GM12801 (cell line): ENCODE data around the gene ABAT.

Source experiments
- TF ChIP-seq, protein P1 (sequence below): IDR thresholded peaks from one replicate; pipeline ENCODE4 v1.5.1; 2011; ENCODE audit warnings: control low read depth; ENCODE audit not compliant: insufficient read length; ENCODE audit errors: extremely low read depth

ABAT gene

DNA sequence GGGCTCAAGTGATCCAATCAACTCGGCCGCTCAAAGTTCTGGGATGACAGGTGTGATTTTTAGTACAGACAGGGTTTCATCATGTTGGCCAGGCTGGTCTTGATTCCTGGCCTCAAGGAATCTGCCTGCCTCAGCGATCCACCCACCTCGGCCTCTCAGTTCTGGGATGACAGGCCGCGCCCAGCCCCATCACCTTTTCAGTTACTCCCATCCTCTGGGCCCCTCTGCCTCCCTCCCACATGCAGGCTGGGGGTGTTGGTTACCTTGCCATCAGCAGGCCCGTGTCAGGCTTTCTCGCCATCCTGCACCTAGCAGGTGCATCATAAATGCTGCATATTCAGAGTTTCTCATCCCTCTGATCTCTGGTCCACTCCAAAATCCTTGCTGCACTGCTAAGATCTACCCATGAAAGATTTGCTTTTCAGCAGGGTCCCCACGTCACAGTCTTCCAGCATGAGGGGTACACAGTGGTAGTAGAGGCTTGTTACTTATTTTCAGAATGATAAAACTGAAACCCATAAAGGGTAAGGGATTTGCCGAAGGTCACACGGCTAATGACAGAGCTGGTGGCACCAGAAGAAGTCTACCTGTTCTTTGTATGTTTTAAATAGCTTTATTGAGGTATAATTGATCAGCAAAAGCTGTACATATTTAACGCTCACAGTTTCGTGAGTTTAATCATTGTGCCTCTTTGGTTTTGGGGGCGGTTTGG lies 139.8 kb downstream of the ABAT start:
- TF ChIP-seq, protein P1, sequence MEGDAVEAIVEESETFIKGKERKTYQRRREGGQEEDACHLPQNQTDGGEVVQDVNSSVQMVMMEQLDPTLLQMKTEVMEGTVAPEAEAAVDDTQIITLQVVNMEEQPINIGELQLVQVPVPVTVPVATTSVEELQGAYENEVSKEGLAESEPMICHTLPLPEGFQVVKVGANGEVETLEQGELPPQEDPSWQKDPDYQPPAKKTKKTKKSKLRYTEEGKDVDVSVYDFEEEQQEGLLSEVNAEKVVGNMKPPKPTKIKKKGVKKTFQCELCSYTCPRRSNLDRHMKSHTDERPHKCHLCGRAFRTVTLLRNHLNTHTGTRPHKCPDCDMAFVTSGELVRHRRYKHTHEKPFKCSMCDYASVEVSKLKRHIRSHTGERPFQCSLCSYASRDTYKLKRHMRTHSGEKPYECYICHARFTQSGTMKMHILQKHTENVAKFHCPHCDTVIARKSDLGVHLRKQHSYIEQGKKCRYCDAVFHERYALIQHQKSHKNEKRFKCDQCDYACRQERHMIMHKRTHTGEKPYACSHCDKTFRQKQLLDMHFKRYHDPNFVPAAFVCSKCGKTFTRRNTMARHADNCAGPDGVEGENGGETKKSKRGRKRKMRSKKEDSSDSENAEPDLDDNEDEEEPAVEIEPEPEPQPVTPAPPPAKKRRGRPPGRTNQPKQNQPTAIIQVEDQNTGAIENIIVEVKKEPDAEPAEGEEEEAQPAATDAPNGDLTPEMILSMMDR, result no peak

DNA sequence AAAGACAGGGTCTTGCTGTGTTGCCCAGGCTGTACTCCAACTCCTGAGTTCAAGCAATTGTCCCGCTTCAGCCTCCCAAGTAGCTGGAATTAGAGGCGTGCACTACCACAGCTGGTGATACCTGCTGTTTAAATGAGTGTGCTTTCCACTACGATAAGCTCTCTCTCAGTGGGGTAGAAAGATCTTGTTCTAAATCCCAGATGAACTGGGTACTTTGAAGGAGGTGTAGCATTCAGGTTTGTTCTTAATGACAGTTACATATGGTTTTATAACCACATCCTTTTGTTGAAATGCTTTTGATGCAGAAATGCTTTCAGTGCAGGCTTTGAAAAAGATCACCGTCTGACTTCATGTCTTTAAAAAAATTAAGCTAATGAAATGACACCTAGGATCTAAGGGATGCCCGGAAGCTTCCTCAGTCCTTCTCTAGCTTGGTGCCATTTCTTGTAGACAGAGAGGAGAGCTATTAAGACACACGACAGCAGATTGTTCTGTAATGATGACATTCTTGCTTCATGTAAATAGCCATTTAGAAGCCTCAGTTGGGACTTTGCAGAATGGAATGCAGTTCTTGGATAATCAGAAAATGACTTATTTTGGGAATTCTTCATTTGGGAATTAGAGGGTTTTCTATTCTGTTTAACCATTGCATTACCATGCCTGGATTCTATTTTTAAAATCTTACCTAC lies 142.7 kb downstream of the ABAT start:
- TF ChIP-seq, protein P1, result no peak

DNA sequence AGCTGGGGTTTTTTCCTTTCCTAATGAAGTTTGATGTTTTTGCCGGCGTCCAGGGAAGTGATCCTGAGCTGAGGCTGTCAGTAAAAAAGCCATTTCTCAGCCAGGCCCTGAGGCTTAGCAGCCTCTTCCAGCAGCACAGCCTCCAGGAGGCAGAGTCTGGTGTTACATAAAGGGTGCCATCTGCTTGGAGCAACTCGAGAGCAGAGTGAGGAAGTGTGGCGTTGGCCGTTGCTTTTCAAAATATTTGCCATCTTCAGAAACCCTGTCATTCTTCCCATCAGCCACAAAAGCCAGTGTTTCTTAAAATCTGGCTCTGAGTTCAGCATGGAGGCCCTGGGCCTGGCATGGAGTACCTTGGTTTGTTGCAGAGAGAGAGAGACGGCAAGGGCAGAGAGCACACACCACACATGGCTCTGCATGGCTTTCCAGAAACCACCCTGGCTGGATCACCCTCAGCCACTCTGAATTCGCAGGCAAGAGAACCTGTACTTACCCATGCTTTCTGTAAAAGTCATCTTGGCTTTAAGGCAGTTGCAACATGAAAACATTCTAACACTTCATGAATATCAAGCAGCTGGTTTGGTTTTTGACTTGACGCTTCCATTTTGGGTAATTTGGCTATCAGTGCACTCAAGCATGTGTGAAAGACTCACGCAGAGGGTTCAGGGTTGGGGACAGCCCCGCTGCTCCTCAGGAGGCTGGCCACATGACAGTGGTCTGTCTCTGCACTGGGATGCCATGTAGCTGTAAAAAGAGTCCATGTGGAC lies 144.3 kb downstream of the ABAT start:
- TF ChIP-seq, protein P1, result no peak

DNA sequence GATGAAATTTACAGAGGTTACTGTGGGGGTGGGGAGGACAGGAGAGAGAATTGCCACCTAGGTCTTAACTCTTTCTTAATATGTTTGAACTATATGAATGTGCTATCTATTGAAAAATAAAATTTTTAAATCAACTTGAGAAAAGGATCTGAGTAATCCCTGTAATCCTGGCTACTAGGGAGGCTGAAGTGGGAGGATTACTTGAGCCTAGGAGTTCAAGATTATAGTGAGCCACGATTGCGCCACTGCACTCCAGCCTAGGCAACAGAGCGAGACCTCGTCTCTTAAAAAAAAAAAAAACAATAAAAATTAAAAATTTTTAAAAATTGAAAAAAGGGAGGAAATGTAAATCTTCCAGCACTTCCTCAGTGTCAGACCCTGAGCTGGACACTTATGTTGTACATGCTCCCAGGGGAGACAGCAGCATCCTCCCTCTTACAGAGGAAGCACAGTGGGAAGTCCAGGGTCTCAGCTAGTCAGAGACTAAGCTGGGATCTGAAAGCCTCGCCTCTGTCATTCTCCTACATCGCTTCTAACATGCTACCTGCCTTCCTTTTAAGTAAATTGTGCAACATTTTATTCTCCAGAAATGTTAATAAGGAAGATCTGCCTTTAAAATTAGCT lies 145.1 kb downstream of the ABAT start:
- TF ChIP-seq, protein P1, result no peak

DNA sequence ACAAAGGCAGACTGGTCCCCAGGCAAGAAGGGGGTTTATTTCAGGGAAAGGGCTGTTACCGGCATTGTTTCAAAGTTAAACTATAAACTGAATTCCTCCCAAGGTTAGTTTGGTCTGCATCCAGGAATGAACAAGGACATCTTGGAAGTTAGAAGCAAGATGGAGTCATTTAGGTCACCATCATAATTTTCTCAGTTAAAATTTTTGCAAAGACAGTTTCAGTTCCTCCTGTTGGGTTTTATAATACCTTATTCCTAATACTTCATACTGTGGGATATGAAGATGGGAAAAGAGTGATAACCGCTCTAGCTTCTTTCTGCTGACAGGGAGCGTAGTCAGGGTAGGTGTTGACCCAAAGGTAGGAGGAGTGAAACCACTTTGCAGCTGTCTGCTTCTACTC lies 148.0 kb downstream of the ABAT start:
- TF ChIP-seq, protein P1, result no peak

DNA sequence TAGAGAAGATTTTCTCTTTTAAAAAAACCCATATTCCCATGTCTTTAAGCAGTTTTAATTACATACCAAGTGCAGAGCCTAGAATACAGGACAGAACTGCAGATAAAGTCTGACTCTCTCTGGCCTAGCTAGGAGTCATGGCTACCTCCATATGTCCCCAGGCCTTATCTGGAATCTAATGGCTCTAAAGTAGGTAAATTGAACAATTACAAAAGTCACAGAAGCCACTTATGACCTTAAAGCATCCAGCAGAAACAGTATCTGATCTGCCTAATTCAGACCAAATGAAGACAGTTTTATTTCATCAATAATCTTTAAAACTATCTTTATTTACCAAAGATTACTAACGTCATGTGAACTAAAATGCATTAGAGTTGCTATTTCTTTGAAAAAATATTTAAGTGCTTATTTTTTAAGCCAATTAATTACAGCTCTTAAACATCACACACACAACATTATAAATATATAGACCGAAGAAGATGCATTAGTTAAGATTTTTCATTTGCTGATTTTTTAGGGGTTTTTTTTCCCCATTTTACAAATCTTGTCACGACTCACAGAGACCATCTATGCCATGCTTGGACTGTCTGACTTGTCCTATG lies 152.0 kb downstream of the ABAT start:
- TF ChIP-seq, protein P1, result no peak
